ENCODE results near the gene CRHR2.

The CRHR2 gene

DNA sequence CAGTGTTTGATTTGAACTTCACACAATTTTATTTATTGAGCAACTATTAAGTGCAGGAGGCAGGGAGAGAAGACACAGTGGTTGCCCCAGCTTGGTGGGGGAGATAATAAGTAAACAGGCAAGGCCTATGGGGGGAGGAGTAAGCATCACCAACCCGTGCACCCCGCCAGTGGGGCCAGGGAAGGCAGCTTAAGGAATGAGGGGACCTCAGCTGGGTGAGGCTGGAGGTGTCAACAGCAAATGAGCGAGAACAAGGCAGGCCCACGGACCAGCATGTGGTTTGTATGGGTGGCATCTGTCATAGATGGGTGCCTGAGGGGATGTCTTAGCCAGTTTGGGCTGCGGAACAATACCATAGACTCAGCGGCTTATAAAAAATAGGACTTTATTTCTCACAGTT lies 24.1 kb upstream of the CRHR2 start:
- Histone ChIP-seq H3K9me3 (ENCODE audit: low read length) (no peaks in the 10 kb centered on the region), H3K4me2 (ENCODE audit: low read length) (no peak overlapping the region), H3K9ac (ENCODE audit: low read length) (no peak overlapping the region), H4K20me1 (ENCODE audit: insufficient read depth, low read length) (no peaks in the 10 kb centered on the region), H2AFZ (ENCODE audit: low read length) (no peak overlapping the region), H3K27me3 (ENCODE audit: insufficient read depth, low read length) (0 out of 2 replicates have a peak, but pooled peaks cover 32% of the 10 kb centered on the region), H3K36me3 (ENCODE audit: insufficient read depth, low read length) (no peaks in the 10 kb centered on the region), H3K27ac (ENCODE audit: low read depth, low read length, poor library complexity, severe bottlenecking) (no peak overlapping the region), H3K4me3 (ENCODE audit: low read depth, low read length, poor library complexity, severe bottlenecking) (no peak overlapping the region), H3F3A (ENCODE audit: insufficient read depth, low read length) (no peaks in the 10 kb centered on the region), H3K9me2 (ENCODE audit: low read depth, low read length) (no peaks in the 10 kb centered on the region), H3K4me1 (ENCODE audit: insufficient read depth, low read length, severe bottlenecking) (no peaks in the 10 kb centered on the region), H3K79me2 (ENCODE audit: insufficient read depth, low read length) (no peaks in the 10 kb centered on the region)
- TF ChIP-seq CTCF (IDR thresholded peaks at IDR 0.05; ENCODE audit: low read length), result no peak
- no peak for TF ChIP-seq EZH2 (IDR thresholded peaks at IDR 0.05; ENCODE audit: borderline replicate concordance, low read length)

DNA sequence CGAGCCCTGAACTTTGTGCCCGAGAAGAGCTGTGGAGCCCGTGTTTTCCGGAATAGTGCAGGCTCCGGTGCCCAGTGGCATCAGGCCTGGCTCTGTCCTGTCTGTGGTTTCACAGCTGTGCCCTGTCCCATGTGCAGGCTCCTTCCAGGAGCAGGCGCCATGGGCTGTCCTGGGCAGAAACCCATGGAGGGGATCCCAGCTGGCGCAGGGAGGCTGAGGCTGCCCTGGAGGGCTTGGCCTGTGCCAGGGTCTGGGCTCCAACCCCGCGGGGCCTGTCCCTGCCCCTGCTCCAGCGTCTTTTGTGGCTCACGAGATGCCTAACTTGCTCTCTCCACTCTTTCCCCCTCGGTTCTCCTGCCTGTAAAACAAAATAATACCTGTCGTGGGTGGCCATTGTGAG lies 23.3 kb upstream of the CRHR2 start:
- Histone ChIP-seq H3K4me3 (ENCODE audit: low read depth, low read length, poor library complexity, severe bottlenecking) (no peak overlapping the region), H2AFZ (ENCODE audit: low read length) (no peak overlapping the region), H3K9me2 (ENCODE audit: low read depth, low read length) (no peaks in the 10 kb centered on the region), H3K9ac (ENCODE audit: low read length) (no peak overlapping the region), H3K4me2 (ENCODE audit: low read length) (no peak overlapping the region), H3K36me3 (ENCODE audit: insufficient read depth, low read length) (no peaks in the 10 kb centered on the region), H3K27me3 (ENCODE audit: insufficient read depth, low read length) (0 out of 2 replicates have a peak, but pooled peaks cover 32% of the 10 kb centered on the region), H3F3A (ENCODE audit: insufficient read depth, low read length) (no peaks in the 10 kb centered on the region), H3K27ac (ENCODE audit: low read depth, low read length, poor library complexity, severe bottlenecking) (no peak overlapping the region), H4K20me1 (ENCODE audit: insufficient read depth, low read length) (no peaks in the 10 kb centered on the region), H3K9me3 (ENCODE audit: low read length) (no peaks in the 10 kb centered on the region), H3K79me2 (ENCODE audit: insufficient read depth, low read length) (no peaks in the 10 kb centered on the region), H3K4me1 (ENCODE audit: insufficient read depth, low read length, severe bottlenecking) (no peaks in the 10 kb centered on the region)
- TF ChIP-seq EZH2 (IDR thresholded peaks at IDR 0.05; ENCODE audit: borderline replicate concordance, low read length) (no peak), CTCF (IDR thresholded peaks at IDR 0.05; ENCODE audit: low read length) (no peak)

GRCh38 chr7:30705008-30705407 lies 22.8 kb upstream of the CRHR2 start:
- H3K4me1 ChIP-seq (ENCODE audit: insufficient read depth, low read length, severe bottlenecking), result no peaks in the 10 kb centered on the region
- H3K4me2 ChIP-seq (ENCODE audit: low read length), result no peak overlapping the region
- H2AFZ ChIP-seq (ENCODE audit: low read length), result no peak overlapping the region
- no peak overlapping the region for H3K4me3 ChIP-seq (ENCODE audit: low read depth, low read length, poor library complexity, severe bottlenecking)
- H3K27me3 ChIP-seq (ENCODE audit: insufficient read depth, low read length), result 0 out of 2 replicates have a peak, but pooled peaks cover 27% of the 10 kb centered on the region
- H3K27ac ChIP-seq (ENCODE audit: low read depth, low read length, poor library complexity, severe bottlenecking), result no peak overlapping the region
- no peaks in the 10 kb centered on the region for H4K20me1 ChIP-seq (ENCODE audit: insufficient read depth, low read length)
- H3F3A ChIP-seq (ENCODE audit: insufficient read depth, low read length), result no peaks in the 10 kb centered on the region
- H3K79me2 ChIP-seq (ENCODE audit: insufficient read depth, low read length), result no peaks in the 10 kb centered on the region
- H3K9ac ChIP-seq (ENCODE audit: low read length), result no peak overlapping the region
- H3K36me3 ChIP-seq (ENCODE audit: insufficient read depth, low read length), result no peaks in the 10 kb centered on the region
- no peak for TF ChIP-seq EZH2 (IDR thresholded peaks at IDR 0.05; ENCODE audit: borderline replicate concordance, low read length)
- no peak for TF ChIP-seq CTCF (IDR thresholded peaks at IDR 0.05; ENCODE audit: low read length)
- H3K9me3 ChIP-seq (ENCODE audit: low read length), result no peaks in the 10 kb centered on the region
- H3K9me2 ChIP-seq (ENCODE audit: low read depth, low read length), result no peaks in the 10 kb centered on the region
